Lower lobe of right lung (tissue), 2 donors: Measurements from ENCODE around the gene FLT1. TPM values are rescaled to one million over a fixed set of nuclear protein-coding genes. Genes with fewer than 3 reads are reported as not detected.

Experiments used
- ATAC-seq, 2 donors: fragments of 200-7000 bp; cut with Tn5 transposase; one replicate each; pipeline ENCODE4 v1.9.1; 2020 to 2022; ENCODE audit warnings: mild to moderate bottlenecking in 2 of 2, moderate library complexity in 2 of 2
- DNase-seq: peaks from one replicate; pipeline ENCODE4 v3.0.0-alpha.2; 2020
- H3K27ac ChIP-seq: fragments of 200-600 bp; one replicate; pipeline ENCODE4 v1.8.0; 2022
- H3K27me3 ChIP-seq: fragments of 200-600 bp; one replicate; pipeline ENCODE4 v1.8.0; 2022; ENCODE audit warnings: low read depth
- H3K36me3 ChIP-seq: fragments of 200-600 bp; one replicate; pipeline ENCODE4 v1.8.0; 2022; ENCODE audit warnings: mild to moderate bottlenecking
- H3K4me1 ChIP-seq: fragments of 200-600 bp; one replicate; pipeline ENCODE4 v1.8.0; 2022
- H3K4me3 ChIP-seq: fragments of 200-600 bp; one replicate; pipeline ENCODE4 v1.8.0; 2022; ENCODE audit warnings: mild to moderate bottlenecking
- H3K9me3 ChIP-seq: fragments of 200-600 bp; one replicate; pipeline ENCODE4 v1.8.0; 2022
- intact Hi-C: fragments of 100-400 bp; cut with DNase I; formaldehyde crosslinking; loops from one replicate; pipeline ENCODE4 v1.11.0; 2022
- total RNA-seq: library from RNA; stranded (reverse); fragmentation: NEBNext Ultra II Directional; extraction: Animal tissue kit (Norgen Biotek cat#: 25700); gene quantifications from one replicate; pipeline ENCODE4 v1.2.1, GENCODE V29; 2021
- TF ChIP-seq, protein P1 (sequence below): fragments of 200-600 bp; IDR thresholded peaks from one replicate; pipeline ENCODE4 v1.8.0; 2022; ENCODE audit warnings: antibody characterized with exemption, mild to moderate bottlenecking
- donor health status: DM: no; HTN: yes; CAD: no; lungs with severe emphysema.

Gene FLT1
- total RNA-seq, 1 donor from 2014 or later: 41.9 TPM

DNA sequence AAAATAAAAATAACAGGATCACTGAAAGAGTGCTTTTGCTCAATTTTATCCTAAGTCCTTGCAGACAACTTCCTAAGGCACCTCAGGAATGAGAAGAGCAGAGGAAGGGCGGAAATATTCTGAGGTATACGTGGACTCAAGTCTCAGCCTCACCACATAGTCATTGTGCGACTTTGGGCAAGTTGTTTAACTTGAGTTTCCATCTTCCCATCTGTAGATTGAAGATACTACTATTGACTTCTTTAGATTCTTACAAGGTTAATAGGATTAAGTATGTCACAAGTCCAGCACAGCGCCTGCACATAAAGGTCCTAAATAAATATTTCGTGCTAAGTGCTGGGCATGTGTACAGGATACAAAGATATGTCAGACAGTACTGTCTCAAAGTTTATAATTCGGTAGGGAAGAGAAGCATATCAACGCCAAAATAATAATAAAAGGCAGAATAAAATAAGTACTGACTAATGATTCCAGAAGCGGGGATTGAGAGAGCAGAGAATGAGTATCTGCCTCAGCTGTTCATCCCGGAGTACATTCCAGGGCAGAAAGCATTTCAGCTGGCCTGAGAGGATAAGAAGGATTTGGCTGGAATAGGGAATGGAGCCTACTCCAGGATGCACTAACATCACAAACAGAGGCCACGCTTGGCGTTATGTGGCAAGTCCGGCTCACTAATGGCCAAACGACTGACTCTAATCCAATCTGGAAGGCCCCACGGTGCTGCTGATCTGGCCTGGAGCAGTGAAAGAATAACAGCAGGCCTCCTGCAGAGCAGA lies 139.7 kb downstream of the FLT1 start:
- H3K36me3 ChIP-seq: no peaks in the 10 kb centered on the region
- no peak overlapping the region for H3K27ac ChIP-seq
- TF ChIP-seq, protein P1, sequence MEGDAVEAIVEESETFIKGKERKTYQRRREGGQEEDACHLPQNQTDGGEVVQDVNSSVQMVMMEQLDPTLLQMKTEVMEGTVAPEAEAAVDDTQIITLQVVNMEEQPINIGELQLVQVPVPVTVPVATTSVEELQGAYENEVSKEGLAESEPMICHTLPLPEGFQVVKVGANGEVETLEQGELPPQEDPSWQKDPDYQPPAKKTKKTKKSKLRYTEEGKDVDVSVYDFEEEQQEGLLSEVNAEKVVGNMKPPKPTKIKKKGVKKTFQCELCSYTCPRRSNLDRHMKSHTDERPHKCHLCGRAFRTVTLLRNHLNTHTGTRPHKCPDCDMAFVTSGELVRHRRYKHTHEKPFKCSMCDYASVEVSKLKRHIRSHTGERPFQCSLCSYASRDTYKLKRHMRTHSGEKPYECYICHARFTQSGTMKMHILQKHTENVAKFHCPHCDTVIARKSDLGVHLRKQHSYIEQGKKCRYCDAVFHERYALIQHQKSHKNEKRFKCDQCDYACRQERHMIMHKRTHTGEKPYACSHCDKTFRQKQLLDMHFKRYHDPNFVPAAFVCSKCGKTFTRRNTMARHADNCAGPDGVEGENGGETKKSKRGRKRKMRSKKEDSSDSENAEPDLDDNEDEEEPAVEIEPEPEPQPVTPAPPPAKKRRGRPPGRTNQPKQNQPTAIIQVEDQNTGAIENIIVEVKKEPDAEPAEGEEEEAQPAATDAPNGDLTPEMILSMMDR: no peak
- intact Hi-C loops: no loop called here
- no peak overlapping the region for H3K4me3 ChIP-seq
- H3K27me3 ChIP-seq: no peaks in the 10 kb centered on the region
- H3K9me3 ChIP-seq: no peaks in the 10 kb centered on the region
- H3K4me1 ChIP-seq: peaks cover 6% of the 10 kb centered on the region
- ATAC-seq: no peak
- DNase-seq: no peak

DNA sequence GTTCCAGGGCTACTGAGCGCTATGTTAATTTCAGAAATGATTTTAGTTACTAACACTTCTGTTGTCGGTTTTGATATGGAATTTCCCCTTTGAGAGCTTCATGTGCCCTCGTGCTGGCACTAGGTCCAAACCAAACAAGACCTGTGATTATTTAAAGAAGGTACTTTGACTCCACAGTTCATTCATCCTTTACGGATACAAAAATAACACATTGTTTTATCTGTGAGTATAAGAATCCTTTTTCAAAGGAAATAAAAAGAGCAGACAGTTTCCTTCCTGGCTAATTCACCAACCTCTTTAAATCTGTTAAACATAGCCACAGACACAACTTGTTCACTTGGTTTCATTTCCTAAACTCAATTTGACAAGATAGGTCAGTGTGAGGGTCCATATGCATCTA lies 141.2 kb downstream of the FLT1 start:
- Histone ChIP-seq H3K27ac (no peak overlapping the region), H3K4me3 (no peak overlapping the region), H3K9me3 (no peaks in the 10 kb centered on the region), H3K4me1 (peaks cover 6% of the 10 kb centered on the region), H3K36me3 (no peaks in the 10 kb centered on the region), H3K27me3 (no peaks in the 10 kb centered on the region)
- TF ChIP-seq, protein P1: no peak
- ATAC-seq: no peak
- intact Hi-C loops: no loop called here
- no peak for DNase-seq

DNA sequence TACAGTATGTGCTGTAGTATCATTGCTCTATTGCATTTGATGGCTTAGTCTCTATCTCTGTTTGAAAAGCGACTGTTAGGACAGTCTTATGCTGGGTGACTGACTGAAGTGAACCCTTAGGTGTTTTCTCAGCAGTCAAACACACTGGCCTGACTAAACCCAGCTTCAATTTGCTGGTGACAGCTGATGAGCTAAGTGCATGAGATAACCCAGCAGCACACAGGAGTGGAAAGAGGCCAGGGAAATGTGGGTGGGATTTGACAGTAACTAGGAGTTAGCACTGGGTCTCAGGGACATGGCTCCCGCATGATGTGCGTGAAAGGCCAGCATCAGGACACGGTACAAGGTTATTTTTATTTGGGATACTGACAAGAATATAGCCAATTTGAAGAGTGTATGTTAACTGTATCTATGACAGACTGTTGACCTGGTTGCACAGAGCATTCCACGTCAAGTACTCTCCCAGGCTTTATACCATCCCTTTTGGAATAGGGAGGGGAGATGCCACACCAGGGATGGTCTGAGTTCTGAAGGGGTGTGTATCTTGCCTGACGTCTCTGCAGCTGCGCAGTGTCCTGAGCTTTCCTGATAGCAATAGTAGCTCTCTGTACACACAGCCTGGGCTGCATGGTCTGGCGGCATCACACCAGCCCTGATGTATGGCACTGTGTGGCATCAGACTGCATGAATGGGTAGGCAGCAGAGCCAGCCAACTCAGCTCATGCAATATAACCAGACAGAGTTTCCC lies 144.8 kb downstream of the FLT1 start:
- no peak for DNase-seq
- ATAC-seq: no peak

DNA sequence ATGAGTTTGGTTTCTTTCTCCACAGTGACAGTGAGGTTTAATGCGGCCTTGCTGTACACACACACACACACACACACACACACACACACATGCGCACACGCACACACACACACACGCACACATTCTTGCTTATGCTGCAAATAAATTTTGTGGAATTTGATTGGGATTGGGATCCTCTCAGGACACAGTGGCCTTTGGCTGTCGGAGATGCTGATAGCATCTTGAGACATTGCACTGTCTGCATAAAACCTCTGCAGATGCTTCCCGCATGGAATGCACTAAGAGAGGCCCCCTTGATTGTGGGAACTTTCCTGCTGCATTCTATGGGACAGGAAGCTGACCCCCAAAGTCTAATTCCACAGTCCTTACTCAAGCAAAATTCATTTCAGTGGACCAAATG lies 145.6 kb downstream of the FLT1 start:
- H3K27ac ChIP-seq: no peak overlapping the region
- intact Hi-C loops: no loop called here
- TF ChIP-seq, protein P1: no peak
- H3K4me1 ChIP-seq: no peaks in the 10 kb centered on the region
- H3K4me3 ChIP-seq: no peak overlapping the region
- H3K9me3 ChIP-seq: no peaks in the 10 kb centered on the region
- peaks cover under 1% of the 10 kb centered on the region for H3K27me3 ChIP-seq
- no peak for DNase-seq
- H3K36me3 ChIP-seq: no peaks in the 10 kb centered on the region
- ATAC-seq: no peak

More for the DNA sequence above, 144.8 kb downstream of the FLT1 start:
- Histone ChIP-seq H3K4me1 (no peaks in the 10 kb centered on the region), H3K27ac (no peak overlapping the region), H3K4me3 (no peak overlapping the region), H3K27me3 (no peaks in the 10 kb centered on the region), H3K9me3 (no peaks in the 10 kb centered on the region), H3K36me3 (no peaks in the 10 kb centered on the region)
- intact Hi-C loops: no loop called here
- TF ChIP-seq, protein P1: no peak

DNA sequence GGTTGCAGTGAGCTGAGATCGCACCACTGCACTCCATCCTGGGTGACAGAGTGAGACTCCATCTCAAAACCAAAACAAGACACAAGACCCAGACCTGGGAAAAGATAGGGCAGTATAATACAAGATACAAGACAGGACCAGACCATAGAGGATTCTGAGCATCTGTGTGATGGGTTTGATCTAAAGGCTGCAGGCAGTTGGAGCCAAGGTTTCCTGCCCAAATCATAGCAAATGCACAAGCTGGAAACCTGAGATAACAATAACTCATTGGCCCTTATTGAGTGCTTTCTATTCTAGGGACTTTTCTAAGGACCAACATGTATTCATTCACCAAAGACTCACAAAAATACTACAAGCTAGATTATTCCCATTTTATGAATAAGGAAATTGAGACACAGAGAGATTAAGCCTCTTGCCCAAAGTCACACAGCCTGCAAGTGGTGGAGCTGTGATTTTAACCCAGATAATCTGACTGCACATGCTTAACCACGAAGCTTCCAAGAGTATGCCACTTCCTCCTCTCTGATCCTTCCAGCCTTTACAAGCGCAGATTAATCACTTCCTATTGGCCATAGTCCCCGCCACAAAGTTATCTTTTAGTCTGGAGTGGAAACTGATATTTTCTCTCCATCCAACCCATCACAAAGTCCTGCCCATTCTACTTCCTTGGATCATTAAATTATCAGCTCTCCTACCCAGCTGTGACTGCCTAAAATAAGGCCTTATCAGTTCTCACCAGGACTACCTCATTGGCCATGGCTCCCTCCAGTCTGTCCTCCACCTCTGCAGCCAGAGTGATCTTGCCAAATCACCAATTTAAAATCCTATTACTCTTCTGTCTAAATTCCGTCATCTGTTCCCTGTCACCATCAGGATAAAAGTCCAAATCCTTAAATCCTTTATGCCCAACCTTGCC lies 147.2 kb downstream of the FLT1 start:
- Histone ChIP-seq H3K9me3 (no peaks in the 10 kb centered on the region), H3K4me1 (no peaks in the 10 kb centered on the region), H3K36me3 (no peaks in the 10 kb centered on the region), H3K4me3 (no peak overlapping the region), H3K27ac (no peak overlapping the region), H3K27me3 (peaks cover 5% of the 10 kb centered on the region)
- DNase-seq (no peak), ATAC-seq (no peak)
- TF ChIP-seq, protein P1: no peak
- intact Hi-C loops: no loop called here
